ENCODE data around the gene CDH12. TPM values are rescaled to one million over a fixed set of nuclear protein-coding genes. Genes with fewer than 3 reads are reported as not detected.

CDH12 gene
- total RNA-seq, 1 donor from 2014 or later = not detected

DNA sequence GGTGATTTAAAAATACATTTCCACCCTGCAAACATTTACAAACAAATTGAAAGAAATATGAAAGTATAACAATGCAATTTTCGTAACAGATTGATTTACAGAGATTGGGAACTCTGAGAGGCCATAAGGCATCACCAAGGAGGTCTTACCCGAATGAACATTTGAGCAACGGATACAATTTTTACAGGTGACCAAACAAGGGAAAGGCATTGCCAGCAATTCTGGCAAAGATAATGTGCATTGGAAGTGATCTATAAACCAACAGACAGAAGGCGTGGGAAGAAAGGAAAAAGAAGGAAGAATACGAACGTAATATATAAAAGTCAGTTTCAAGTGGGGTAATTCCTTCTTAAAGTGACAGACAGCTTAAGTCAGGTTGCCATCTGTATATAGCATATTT is 295.9 kb downstream of the CDH12 start:
- H3K4me3 Mint-ChIP-seq (ENCODE audit: unreplicated experiment) = no peak overlapping the region
- Histone ChIP-seq H3K36me3 (ENCODE audit: insufficient read depth, low read length) (no peaks in the 10 kb centered on the region), H3K9ac (ENCODE audit: low read length) (no peak overlapping the region), H3K79me2 (ENCODE audit: insufficient read depth, low read length) (no peaks in the 10 kb centered on the region), H4K20me1 (ENCODE audit: insufficient read depth, low read length) (no peaks in the 10 kb centered on the region), H2AFZ (ENCODE audit: low read depth, low read length) (no peak overlapping the region), H3K4me3 (ENCODE audit: insufficient read depth, low read depth, low read length) (no peak overlapping the region), H3K9me3 (ENCODE audit: insufficient read depth, low read depth, low read length) (no peaks in the 10 kb centered on the region), H3K27ac (ENCODE audit: low read depth, low read length) (no peak overlapping the region), H3K4me2 (ENCODE audit: low read length) (no peak overlapping the region), H3K4me1 (ENCODE audit: insufficient read depth, low read length) (no peaks in the 10 kb centered on the region), H3K27me3 (ENCODE audit: insufficient read depth, low read length) (no peaks in the 10 kb centered on the region)
- FAIRE-seq (no peak), DNase-seq (ENCODE audit: low read depth) (no peak)
- no peaks in the 10 kb centered on the region for H3K9me3 Mint-ChIP-seq (ENCODE audit: unreplicated experiment)
- no peaks in the 10 kb centered on the region for H3K27me3 Mint-ChIP-seq (ENCODE audit: low read depth, unreplicated experiment)
- H3K36me3 Mint-ChIP-seq (ENCODE audit: low read depth, unreplicated experiment) = no peaks in the 10 kb centered on the region
- TF ChIP-seq EZH2 (IDR thresholded peaks at IDR 0.05; ENCODE audit: insufficient read depth, low read length) = no peak
- TF ChIP-seq, protein P1, sequence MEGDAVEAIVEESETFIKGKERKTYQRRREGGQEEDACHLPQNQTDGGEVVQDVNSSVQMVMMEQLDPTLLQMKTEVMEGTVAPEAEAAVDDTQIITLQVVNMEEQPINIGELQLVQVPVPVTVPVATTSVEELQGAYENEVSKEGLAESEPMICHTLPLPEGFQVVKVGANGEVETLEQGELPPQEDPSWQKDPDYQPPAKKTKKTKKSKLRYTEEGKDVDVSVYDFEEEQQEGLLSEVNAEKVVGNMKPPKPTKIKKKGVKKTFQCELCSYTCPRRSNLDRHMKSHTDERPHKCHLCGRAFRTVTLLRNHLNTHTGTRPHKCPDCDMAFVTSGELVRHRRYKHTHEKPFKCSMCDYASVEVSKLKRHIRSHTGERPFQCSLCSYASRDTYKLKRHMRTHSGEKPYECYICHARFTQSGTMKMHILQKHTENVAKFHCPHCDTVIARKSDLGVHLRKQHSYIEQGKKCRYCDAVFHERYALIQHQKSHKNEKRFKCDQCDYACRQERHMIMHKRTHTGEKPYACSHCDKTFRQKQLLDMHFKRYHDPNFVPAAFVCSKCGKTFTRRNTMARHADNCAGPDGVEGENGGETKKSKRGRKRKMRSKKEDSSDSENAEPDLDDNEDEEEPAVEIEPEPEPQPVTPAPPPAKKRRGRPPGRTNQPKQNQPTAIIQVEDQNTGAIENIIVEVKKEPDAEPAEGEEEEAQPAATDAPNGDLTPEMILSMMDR (IDR thresholded peaks at IDR 0.05; ENCODE audit: insufficient read depth, low read depth, low read length) = no peak
- no peaks in the 10 kb centered on the region for H3K4me1 Mint-ChIP-seq (ENCODE audit: low read depth, unreplicated experiment)
- no peak overlapping the region for H3K27ac Mint-ChIP-seq (ENCODE audit: unreplicated experiment)

DNA sequence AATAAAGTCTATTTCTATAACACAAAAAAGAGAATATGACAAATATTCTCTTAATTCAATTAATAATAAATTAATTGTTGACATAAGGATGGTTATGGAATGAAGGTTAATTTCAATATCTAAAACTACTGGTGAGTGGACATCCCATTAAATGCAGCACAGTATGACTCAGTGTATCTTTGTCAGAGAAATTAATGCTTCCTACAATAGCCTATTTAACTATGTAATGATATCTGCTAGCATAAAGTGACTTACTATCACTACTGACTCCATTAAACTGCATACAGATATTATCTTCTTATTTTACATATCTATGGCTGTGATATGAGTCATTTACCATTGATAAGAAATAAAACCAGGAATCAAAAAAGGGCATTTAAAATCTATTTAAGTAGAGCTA is 298.7 kb downstream of the CDH12 start:
- H3K27me3 Mint-ChIP-seq (ENCODE audit: low read depth, unreplicated experiment) = no peaks in the 10 kb centered on the region
- no peak overlapping the region for H3K4me3 ChIP-seq (ENCODE audit: insufficient read depth, low read depth, low read length)
- H3K27ac ChIP-seq (ENCODE audit: low read depth, low read length) = no peak overlapping the region
- H3K36me3 Mint-ChIP-seq (ENCODE audit: low read depth, unreplicated experiment) = no peaks in the 10 kb centered on the region
- FAIRE-seq = no peak
- no peaks in the 10 kb centered on the region for H3K27me3 ChIP-seq (ENCODE audit: insufficient read depth, low read length)
- H3K9me3 Mint-ChIP-seq (ENCODE audit: unreplicated experiment) = no peaks in the 10 kb centered on the region
- no peaks in the 10 kb centered on the region for H3K79me2 ChIP-seq (ENCODE audit: insufficient read depth, low read length)
- H2AFZ ChIP-seq (ENCODE audit: low read depth, low read length) = no peak overlapping the region
- TF ChIP-seq, protein P1 (IDR thresholded peaks at IDR 0.05; ENCODE audit: insufficient read depth, low read depth, low read length) = no peak
- no peak for TF ChIP-seq EZH2 (IDR thresholded peaks at IDR 0.05; ENCODE audit: insufficient read depth, low read length)
- no peak overlapping the region for H3K4me3 Mint-ChIP-seq (ENCODE audit: unreplicated experiment)
- no peaks in the 10 kb centered on the region for H3K4me1 ChIP-seq (ENCODE audit: insufficient read depth, low read length)
- H3K4me2 ChIP-seq (ENCODE audit: low read length) = no peak overlapping the region
- no peaks in the 10 kb centered on the region for H4K20me1 ChIP-seq (ENCODE audit: insufficient read depth, low read length)
- no peak for DNase-seq (ENCODE audit: low read depth)
- no peaks in the 10 kb centered on the region for H3K4me1 Mint-ChIP-seq (ENCODE audit: low read depth, unreplicated experiment)
- H3K9ac ChIP-seq (ENCODE audit: low read length) = no peak overlapping the region
- H3K27ac Mint-ChIP-seq (ENCODE audit: unreplicated experiment) = no peak overlapping the region
- no peaks in the 10 kb centered on the region for H3K36me3 ChIP-seq (ENCODE audit: insufficient read depth, low read length)
- H3K9me3 ChIP-seq (ENCODE audit: insufficient read depth, low read depth, low read length) = no peaks in the 10 kb centered on the region

DNA sequence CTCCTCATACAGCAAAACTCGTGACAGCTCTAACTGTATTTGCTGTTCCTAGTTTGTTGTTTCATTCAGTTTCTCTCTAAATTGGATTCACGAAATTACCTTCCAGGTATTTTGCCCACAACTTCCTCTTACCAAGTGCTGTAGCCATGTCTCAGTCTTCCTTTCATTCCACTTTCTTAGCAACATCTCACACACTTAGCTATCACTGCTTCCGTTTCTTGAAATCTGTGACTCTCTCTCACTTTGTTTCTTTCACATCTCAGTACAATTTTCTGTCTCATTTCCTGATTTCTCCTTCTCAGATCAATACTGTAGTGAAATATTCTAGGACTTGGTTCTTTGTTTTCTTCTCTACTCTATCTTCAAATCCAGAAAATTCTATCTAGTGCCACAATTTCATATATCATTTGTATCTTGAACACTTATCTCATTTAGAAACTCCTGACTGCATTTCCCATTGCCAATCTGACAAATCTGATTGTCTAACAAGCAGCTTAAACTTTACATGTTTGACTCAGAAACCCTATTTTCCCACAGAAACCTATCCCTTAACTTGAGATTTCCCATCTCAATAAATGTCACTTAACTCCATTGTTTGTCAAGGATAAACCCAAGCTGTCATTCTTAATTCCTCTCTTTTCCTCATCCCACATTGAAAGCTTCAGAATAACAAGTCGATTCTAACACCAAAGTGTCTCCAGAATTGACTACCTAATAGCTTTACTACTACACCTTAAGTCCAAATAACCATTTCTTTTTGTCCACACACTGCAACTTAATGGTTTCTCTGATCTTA is 303.1 kb downstream of the CDH12 start:
- H3K9me3 ChIP-seq (ENCODE audit: insufficient read depth, low read depth, low read length) = no peaks in the 10 kb centered on the region
- no peaks in the 10 kb centered on the region for H3K36me3 Mint-ChIP-seq (ENCODE audit: low read depth, unreplicated experiment)
- no peak for FAIRE-seq
- no peak overlapping the region for H2AFZ ChIP-seq (ENCODE audit: low read depth, low read length)
- H3K9ac ChIP-seq (ENCODE audit: low read length) = no peak overlapping the region
- no peaks in the 10 kb centered on the region for H3K4me1 Mint-ChIP-seq (ENCODE audit: low read depth, unreplicated experiment)
- H3K4me2 ChIP-seq (ENCODE audit: low read length) = no peak overlapping the region
- H3K27ac ChIP-seq (ENCODE audit: low read depth, low read length) = no peak overlapping the region
- no peaks in the 10 kb centered on the region for H3K4me1 ChIP-seq (ENCODE audit: insufficient read depth, low read length)
- TF ChIP-seq EZH2 (IDR thresholded peaks at IDR 0.05; ENCODE audit: insufficient read depth, low read length) = no peak
- TF ChIP-seq, protein P1 (IDR thresholded peaks at IDR 0.05; ENCODE audit: insufficient read depth, low read depth, low read length) = no peak
- DNase-seq (ENCODE audit: low read depth) = no peak
- no peaks in the 10 kb centered on the region for H3K27me3 ChIP-seq (ENCODE audit: insufficient read depth, low read length)
- H3K27ac Mint-ChIP-seq (ENCODE audit: unreplicated experiment) = no peak overlapping the region
- H3K9me3 Mint-ChIP-seq (ENCODE audit: unreplicated experiment) = no peaks in the 10 kb centered on the region
- no peaks in the 10 kb centered on the region for H4K20me1 ChIP-seq (ENCODE audit: insufficient read depth, low read length)
- H3K79me2 ChIP-seq (ENCODE audit: insufficient read depth, low read length) = no peaks in the 10 kb centered on the region
- no peaks in the 10 kb centered on the region for H3K36me3 ChIP-seq (ENCODE audit: insufficient read depth, low read length)
- no peak overlapping the region for H3K4me3 ChIP-seq (ENCODE audit: insufficient read depth, low read depth, low read length)
- no peaks in the 10 kb centered on the region for H3K27me3 Mint-ChIP-seq (ENCODE audit: low read depth, unreplicated experiment)
- H3K4me3 Mint-ChIP-seq (ENCODE audit: unreplicated experiment) = no peak overlapping the region
